PC-9 (cell line): ENCODE measurements around the gene PNPO. TPM values are rescaled to one million over a fixed set of nuclear protein-coding genes. Genes with fewer than 3 reads are reported as not detected.

Source experiments
- BruUV-seq: library from RNA; stranded (reverse); fragments of 400-500 nt; replicated peaks from 2 replicates; lab custom pipeline; 2021; lab: Mats Ljungman, UMichigan
- CTCF ChIA-PET: fragments of 300-600 bp; sonication (Branson Sonifier 250); formaldehyde crosslinking; loops from one replicate; lab custom pipeline; 2022; ENCODE audit warnings: antibody characterized with exemption; lab: Charles Lee
- POLR2A ChIA-PET: fragments of 300-600 bp; sonication (Branson Sonifier 250); formaldehyde crosslinking; loops from one replicate; lab custom pipeline; 2022; ENCODE audit warnings: antibody characterized with exemption; ENCODE audit not compliant: unreplicated experiment; lab: Charles Lee
- DNase-seq, 2 experiments: peaks; one replicate each; pipeline versions ENCODE4 v3.0.0 to v3.0.0-alpha.2; 2015 to 2022; ENCODE audit warnings: mixed read lengths in 1 of 2
- H2AFZ ChIP-seq: fragments of 200-600 bp; sonication (generic); 2 replicates; pipeline ENCODE4 v1.8.1; 2017; ENCODE audit warnings: antibody characterized with exemption
- H3F3A ChIP-seq: fragments of 200-600 bp; sonication (generic); 2 replicates; pipeline ENCODE4 v1.8.1; 2017; ENCODE audit warnings: antibody characterized with exemption, mild to moderate bottlenecking, low read depth; ENCODE audit not compliant: insufficient read depth
- H3K27ac ChIP-seq: fragments of 200-600 bp; sonication (generic); 2 replicates; pipeline ENCODE4 v1.6.1; 2016; ENCODE audit warnings: mixed run types
- H3K27me3 ChIP-seq: fragments of 200-600 bp; sonication (generic); 2 replicates; pipeline ENCODE4 v1.6.1; 2016; ENCODE audit warnings: low read depth, mixed run types; ENCODE audit not compliant: insufficient read depth
- H3K36me3 ChIP-seq: fragments of 200-600 bp; sonication (generic); 2 replicates; pipeline ENCODE4 v1.6.1; 2016; ENCODE audit warnings: low read depth, mixed run types
- H3K4me1 ChIP-seq: fragments of 200-600 bp; sonication (generic); replicated peaks from 2 replicates; pipeline ENCODE4 v1.6.1; 2016; ENCODE audit warnings: mixed run types; ENCODE audit not compliant: insufficient read depth
- H3K4me2 ChIP-seq: fragments of 200-600 bp; sonication (generic); 2 replicates; pipeline ENCODE4 v1.6.1; 2017; ENCODE audit warnings: mixed run types
- H3K4me3 ChIP-seq: fragments of 200-600 bp; sonication (generic); 2 replicates; pipeline ENCODE4 v1.6.1; 2016; ENCODE audit warnings: mixed run types
- H3K79me2 ChIP-seq: fragments of 200-600 bp; sonication (generic); 2 replicates; pipeline ENCODE4 v1.6.1; 2017; ENCODE audit warnings: low read depth, mixed run types
- H3K9me2 ChIP-seq: fragments of 200-600 bp; sonication (generic); 2 replicates; pipeline ENCODE4 v1.8.1; 2017; ENCODE audit warnings: mild to moderate bottlenecking; ENCODE audit not compliant: insufficient read depth
- H3K9me3 ChIP-seq: fragments of 200-600 bp; sonication (generic); 2 replicates; pipeline ENCODE4 v1.8.1; 2016; ENCODE audit warnings: low read depth; ENCODE audit not compliant: insufficient read depth
- H4K20me1 ChIP-seq: fragments of 200-600 bp; sonication (generic); 2 replicates; pipeline ENCODE4 v1.8.1; 2017; ENCODE audit not compliant: insufficient read depth
- CTCF ChIP-seq: fragments of 200-600 bp; sonication (generic); conservative IDR thresholded peaks from 2 replicates; pipeline ENCODE4 v1.6.1; 2017; ENCODE audit warnings: mixed run types, antibody characterized with exemption, mild to moderate bottlenecking, moderate library complexity
- EZH2 ChIP-seq: fragments of 200-600 bp; sonication (generic); IDR thresholded peaks from 2 replicates; pipeline ENCODE4 v1.8.0; 2017; ENCODE audit warnings: antibody characterized with exemption, low read depth
- intact Hi-C: fragments of 100-400 bp; cut with micrococcal nuclease; formaldehyde crosslinking; loops from one replicate; pipeline ENCODE4 v1.10.0; 2022; ENCODE audit not compliant: unreplicated experiment
- total RNA-seq: library from RNA; stranded (reverse); gene quantifications from 2 replicates; pipeline ENCODE4 v1.2.3, GENCODE V29; 2021

Gene PNPO
- total RNA-seq, 1 experiment from 2014 or later: 40.2 TPM

- no peak for TF ChIP-seq EZH2
- no peak for TF ChIP-seq CTCF
- Histone ChIP-seq H2AFZ (no peak overlapping the region), H3K9me2 (no peaks in the 10 kb centered on the region), H3K9me3 (no peaks in the 10 kb centered on the region), H3K4me3 (no peak overlapping the region), H3K4me1 (no peaks in the 10 kb centered on the region), H3K36me3 (peaks cover 33% of the 10 kb centered on the region), H4K20me1 (no peaks in the 10 kb centered on the region), H3F3A (no peaks in the 10 kb centered on the region), H3K27ac (no peak overlapping the region), H3K27me3 (no peaks in the 10 kb centered on the region), H3K79me2 (no peaks in the 10 kb centered on the region), H3K4me2 (no peak overlapping the region)
- no peak for DNase-seq
- BruUV-seq: no TSS peak
- ChIA-PET POLR2A (interaction anchor here (0.7 kb wide), 1 partner anchor 69 kb away, joined by 3 read pairs; no protein-coding TSS in a partner anchor), CTCF (no interaction called here)
- intact Hi-C loops: no loop called here
These were observed 39.2 kb downstream of the PNPO start for GRCh38 chr17:47980541-47980940.

GRCh38 chr17:47981462-47981861 lies 40.1 kb downstream of the PNPO start:
- POLR2A ChIA-PET: no interaction called here
- no TSS peak for BruUV-seq
- Histone ChIP-seq H3K4me1 (no peaks in the 10 kb centered on the region), H3K27ac (no peak overlapping the region), H3K4me2 (no peak overlapping the region), H3K9me3 (no peaks in the 10 kb centered on the region), H3K9me2 (no peaks in the 10 kb centered on the region), H2AFZ (no peak overlapping the region), H3F3A (no peaks in the 10 kb centered on the region), H3K79me2 (no peaks in the 10 kb centered on the region), H3K27me3 (no peaks in the 10 kb centered on the region), H3K4me3 (no peak overlapping the region), H3K36me3 (peaks cover 31% of the 10 kb centered on the region), H4K20me1 (no peaks in the 10 kb centered on the region)
- intact Hi-C loops: no loop called here
- CTCF ChIA-PET: no interaction called here
- no peak for TF ChIP-seq CTCF
- TF ChIP-seq EZH2: no peak
- no peak for DNase-seq

- peaks cover 1% of the 10 kb centered on the region; the same call in 1 of the 2 replicates for H3F3A ChIP-seq
- no peak overlapping the region for H3K4me3 ChIP-seq
- H2AFZ ChIP-seq: no peak overlapping the region
- no peaks in the 10 kb centered on the region for H3K79me2 ChIP-seq
- ChIA-PET CTCF (no interaction called here), POLR2A (no interaction called here)
- TF ChIP-seq CTCF: no peak
- no peak for TF ChIP-seq EZH2
- no peak overlapping the region for H3K4me2 ChIP-seq
- no peaks in the 10 kb centered on the region for H3K9me2 ChIP-seq
- intact Hi-C loops: no loop called here
- H4K20me1 ChIP-seq: no peaks in the 10 kb centered on the region
- H3K27me3 ChIP-seq: no peaks in the 10 kb centered on the region
- H3K9me3 ChIP-seq: no peaks in the 10 kb centered on the region
- H3K27ac ChIP-seq: no peak overlapping the region
- peaks cover 29% of the 10 kb centered on the region for H3K36me3 ChIP-seq
- BruUV-seq: no TSS peak
- no peaks in the 10 kb centered on the region for H3K4me1 ChIP-seq
- no peak for DNase-seq
These were observed 40.8 kb downstream of the PNPO start for GRCh38 chr17:47982091-47982617.
